ENCODE data around the gene SST. TPM values are rescaled to one million over a fixed set of nuclear protein-coding genes. Genes with fewer than 3 reads are reported as not detected.
"Not testable (repeated sequence)": the region's sequence is repeated elsewhere in the genome, so short reads cannot be mapped to it uniquely, and the experiment has no call there.

The SST gene
- total RNA-seq, 2 donors from 2014 or later = not detected

- DNase-seq (ENCODE audit: low spot score) (no peak), ATAC-seq (ENCODE audit: insufficient number of reproducible peaks, low FRiP score, low read depth) (no peak)
- Histone ChIP-seq H3K36me3 (no peaks in the 10 kb centered on the region), H3K27ac (no peak overlapping the region), H3K4me1 (ENCODE audit: control insufficient read depth in 1 of 2, low read depth in 2 of 2) (no peaks in the 10 kb centered on the region), H3K27me3 (replicated peaks; ENCODE audit: insufficient read depth) (no peaks in the 10 kb centered on the region), H3K9me3 (peaks cover 11% of the 10 kb centered on the region), H3K4me3 (no peak overlapping the region)
- TF ChIP-seq, protein P1, sequence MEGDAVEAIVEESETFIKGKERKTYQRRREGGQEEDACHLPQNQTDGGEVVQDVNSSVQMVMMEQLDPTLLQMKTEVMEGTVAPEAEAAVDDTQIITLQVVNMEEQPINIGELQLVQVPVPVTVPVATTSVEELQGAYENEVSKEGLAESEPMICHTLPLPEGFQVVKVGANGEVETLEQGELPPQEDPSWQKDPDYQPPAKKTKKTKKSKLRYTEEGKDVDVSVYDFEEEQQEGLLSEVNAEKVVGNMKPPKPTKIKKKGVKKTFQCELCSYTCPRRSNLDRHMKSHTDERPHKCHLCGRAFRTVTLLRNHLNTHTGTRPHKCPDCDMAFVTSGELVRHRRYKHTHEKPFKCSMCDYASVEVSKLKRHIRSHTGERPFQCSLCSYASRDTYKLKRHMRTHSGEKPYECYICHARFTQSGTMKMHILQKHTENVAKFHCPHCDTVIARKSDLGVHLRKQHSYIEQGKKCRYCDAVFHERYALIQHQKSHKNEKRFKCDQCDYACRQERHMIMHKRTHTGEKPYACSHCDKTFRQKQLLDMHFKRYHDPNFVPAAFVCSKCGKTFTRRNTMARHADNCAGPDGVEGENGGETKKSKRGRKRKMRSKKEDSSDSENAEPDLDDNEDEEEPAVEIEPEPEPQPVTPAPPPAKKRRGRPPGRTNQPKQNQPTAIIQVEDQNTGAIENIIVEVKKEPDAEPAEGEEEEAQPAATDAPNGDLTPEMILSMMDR (IDR thresholded peaks at IDR 0.05) = no peak
Observed at GRCh38 chr3:187684880-187685279, 14.7 kb upstream of the SST start.

DNA sequence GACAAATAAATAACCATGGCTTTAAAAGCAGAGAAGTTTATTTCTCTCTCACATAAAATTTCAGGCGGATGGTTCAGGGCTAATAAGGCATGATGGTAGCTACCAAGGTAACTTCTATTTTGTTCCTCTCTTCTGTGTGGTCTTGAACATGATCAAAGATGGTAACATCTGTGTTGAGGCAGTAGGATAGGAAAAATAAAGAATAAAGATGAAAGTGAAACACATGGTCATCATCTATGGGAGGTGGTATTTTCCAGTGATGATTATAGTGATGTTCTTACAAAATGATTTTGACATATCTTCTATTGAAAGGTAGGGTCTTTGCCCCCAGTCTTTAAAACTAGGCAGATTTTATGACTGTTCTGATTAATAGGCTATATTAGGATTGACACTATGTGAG is 14.2 kb upstream of the SST start:
- no peak overlapping the region for H3K4me3 ChIP-seq
- no peak for ATAC-seq (ENCODE audit: insufficient number of reproducible peaks, low FRiP score, low read depth)
- peaks cover 11% of the 10 kb centered on the region for H3K9me3 ChIP-seq

DNA sequence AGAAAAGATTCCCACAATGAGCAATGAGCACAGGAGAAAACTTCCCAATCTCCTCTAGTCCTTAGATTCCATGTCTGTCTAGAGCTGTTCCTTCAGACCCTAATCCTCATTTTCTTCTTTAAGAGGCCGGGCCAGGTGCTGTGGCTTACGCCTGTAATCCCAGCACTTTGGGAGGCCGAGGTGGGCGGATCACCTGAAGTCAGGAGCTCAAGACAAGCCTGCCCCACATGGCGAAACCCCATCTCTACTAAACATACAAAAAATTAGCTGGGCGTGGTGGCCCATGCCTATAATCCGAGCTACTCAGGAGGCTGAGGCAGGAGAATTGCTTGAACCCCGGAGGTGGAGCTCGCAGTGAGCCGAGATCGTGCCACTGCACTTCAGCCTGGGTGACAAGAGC is 11.6 kb upstream of the SST start:
- not testable (repeated sequence) for ATAC-seq (ENCODE audit: insufficient number of reproducible peaks, low FRiP score, low read depth); DNase-seq (ENCODE audit: low spot score); H3K4me1 ChIP-seq (ENCODE audit: control insufficient read depth in 1 of 2, low read depth in 2 of 2); H3K27me3 ChIP-seq (replicated peaks; ENCODE audit: insufficient read depth); H3K36me3 ChIP-seq; H3K4me3 ChIP-seq; H3K27ac ChIP-seq
- H3K9me3 ChIP-seq = peaks cover 11% of the 10 kb centered on the region

More for the DNA sequence above, 14.2 kb upstream of the SST start:
- no peak for DNase-seq (ENCODE audit: low spot score)
- no peaks in the 10 kb centered on the region for H3K27me3 ChIP-seq (replicated peaks; ENCODE audit: insufficient read depth)
- H3K27ac ChIP-seq = no peak overlapping the region
- peaks cover 0 to 1% of the 10 kb centered on the region in 2 donors for H3K4me1 ChIP-seq (ENCODE audit: control insufficient read depth in 1 of 2, low read depth in 2 of 2)
- no peaks in the 10 kb centered on the region for H3K36me3 ChIP-seq
- TF ChIP-seq, protein P1 (IDR thresholded peaks at IDR 0.05) = no peak

DNA sequence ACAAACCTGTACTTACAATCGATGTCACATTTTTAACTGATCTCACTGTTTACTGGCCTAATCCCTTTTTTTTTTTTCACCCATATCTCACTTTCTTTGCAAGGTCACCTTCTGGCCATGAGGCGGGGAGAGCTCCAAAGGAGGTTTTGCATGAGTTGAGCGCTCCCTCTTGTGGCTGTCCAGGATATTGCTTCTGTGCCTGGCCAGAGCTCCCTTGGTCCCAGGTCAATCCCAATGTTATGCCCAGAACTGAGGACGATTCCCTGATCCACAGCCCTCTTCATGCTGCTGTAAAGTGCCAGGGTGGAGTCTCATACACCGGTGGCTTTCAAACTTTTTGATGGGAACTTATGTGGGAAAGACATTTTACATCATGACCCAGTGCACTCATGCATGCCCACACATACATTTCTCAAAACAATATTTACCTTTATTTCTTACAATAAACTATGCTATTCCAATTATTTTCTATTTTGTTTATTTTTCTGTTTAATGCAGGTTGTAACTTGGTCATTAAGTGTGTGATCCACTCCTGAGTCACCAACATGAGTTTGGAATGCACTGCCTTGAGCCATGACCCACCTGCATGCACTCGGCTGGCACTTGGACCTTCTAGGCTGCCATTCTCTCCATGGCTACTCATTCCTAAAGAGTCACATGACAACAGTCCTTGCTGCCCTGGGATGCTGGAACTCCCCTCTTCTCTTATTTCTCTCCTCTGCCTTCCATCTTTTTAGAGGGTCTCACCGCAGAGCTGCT is 9.6 kb upstream of the SST start:
- DNase-seq (ENCODE audit: low spot score) (peak; percentile 28), ATAC-seq (ENCODE audit: insufficient number of reproducible peaks, low FRiP score, low read depth) (peak; percentile 69)
- Histone ChIP-seq H3K27ac (no peak overlapping the region), H3K9me3 (no peaks in the 10 kb centered on the region), H3K27me3 (replicated peaks; ENCODE audit: insufficient read depth) (no peaks in the 10 kb centered on the region), H3K4me3 (no peak overlapping the region), H3K4me1 (ENCODE audit: control insufficient read depth in 1 of 2, low read depth in 2 of 2) (peaks cover 0 to 4% of the 10 kb centered on the region in 2 donors), H3K36me3 (no peaks in the 10 kb centered on the region)
- TF ChIP-seq, protein P1 (IDR thresholded peaks at IDR 0.05) = peak; percentile 94

DNA sequence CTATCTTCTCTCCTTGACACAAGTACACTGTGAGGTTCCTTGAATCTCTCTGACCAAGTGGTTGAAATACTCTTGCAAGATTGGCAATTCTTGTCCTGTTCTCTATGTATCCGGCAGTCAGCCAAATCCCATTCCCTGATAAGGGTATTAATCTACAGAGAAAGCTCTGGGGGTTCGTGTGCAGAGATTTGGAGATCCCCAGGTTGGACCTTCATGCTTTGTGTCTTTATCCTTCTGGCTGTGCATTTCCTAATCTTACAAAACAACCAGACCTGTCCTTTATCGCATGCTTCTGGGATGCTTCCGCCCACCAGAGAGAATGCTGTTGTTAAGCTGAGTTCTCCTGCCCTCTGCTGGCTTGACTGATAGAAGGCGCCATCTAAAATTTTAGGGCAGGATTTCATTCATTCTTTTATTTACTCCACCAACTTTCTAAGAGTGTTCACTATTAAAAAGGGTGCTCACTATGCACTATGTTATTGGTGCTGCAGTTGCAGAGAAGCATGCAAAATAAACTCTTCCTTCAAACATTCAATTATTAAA is 8.6 kb upstream of the SST start:
- Histone ChIP-seq H3K27ac (no peak overlapping the region), H3K4me1 (ENCODE audit: control insufficient read depth in 1 of 2, low read depth in 2 of 2) (peaks cover 0 to 4% of the 10 kb centered on the region in 2 donors), H3K27me3 (replicated peaks; ENCODE audit: insufficient read depth) (no peaks in the 10 kb centered on the region), H3K4me3 (no peak overlapping the region), H3K36me3 (no peaks in the 10 kb centered on the region), H3K9me3 (no peaks in the 10 kb centered on the region)
- TF ChIP-seq, protein P1 (IDR thresholded peaks at IDR 0.05) = peak; percentile 48
- DNase-seq (ENCODE audit: low spot score) (no peak), ATAC-seq (ENCODE audit: insufficient number of reproducible peaks, low FRiP score, low read depth) (no peak)
